ENCODE data around the gene SPAM1.
"Not testable (repeated sequence)": the region's sequence is repeated elsewhere in the genome, so short reads cannot be mapped to it uniquely, and the experiment has no call there.

The SPAM1 gene, protein sequence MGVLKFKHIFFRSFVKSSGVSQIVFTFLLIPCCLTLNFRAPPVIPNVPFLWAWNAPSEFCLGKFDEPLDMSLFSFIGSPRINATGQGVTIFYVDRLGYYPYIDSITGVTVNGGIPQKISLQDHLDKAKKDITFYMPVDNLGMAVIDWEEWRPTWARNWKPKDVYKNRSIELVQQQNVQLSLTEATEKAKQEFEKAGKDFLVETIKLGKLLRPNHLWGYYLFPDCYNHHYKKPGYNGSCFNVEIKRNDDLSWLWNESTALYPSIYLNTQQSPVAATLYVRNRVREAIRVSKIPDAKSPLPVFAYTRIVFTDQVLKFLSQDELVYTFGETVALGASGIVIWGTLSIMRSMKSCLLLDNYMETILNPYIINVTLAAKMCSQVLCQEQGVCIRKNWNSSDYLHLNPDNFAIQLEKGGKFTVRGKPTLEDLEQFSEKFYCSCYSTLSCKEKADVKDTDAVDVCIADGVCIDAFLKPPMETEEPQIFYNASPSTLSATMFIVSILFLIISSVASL

DNA sequence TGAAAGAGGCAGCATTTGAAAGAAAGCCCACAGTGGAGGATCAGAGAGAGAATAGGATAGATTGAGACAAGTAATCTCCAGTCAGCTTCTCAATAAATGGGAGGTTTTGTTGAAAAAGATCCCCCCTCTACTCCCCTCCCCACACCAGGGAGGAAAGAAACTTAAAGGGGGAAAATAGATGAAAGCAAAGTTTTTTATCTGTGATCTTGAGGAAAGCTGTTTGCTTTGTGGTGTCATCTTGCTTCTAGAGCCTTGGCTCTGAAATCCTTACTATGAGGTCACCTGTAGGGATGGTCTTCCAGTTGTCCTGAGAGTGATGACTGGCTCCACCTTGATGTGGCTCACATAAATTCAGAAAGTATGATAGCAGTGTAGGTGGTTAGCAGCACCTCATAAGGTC lies at the start of gene SPAM1:
Gene SPAM1 (plus strand): TSS at position 301 of the 400 bp plus-strand sequence. CDS start 28,330 bp downstream, outside the sequence.
- DNase-seq = no peak

DNA sequence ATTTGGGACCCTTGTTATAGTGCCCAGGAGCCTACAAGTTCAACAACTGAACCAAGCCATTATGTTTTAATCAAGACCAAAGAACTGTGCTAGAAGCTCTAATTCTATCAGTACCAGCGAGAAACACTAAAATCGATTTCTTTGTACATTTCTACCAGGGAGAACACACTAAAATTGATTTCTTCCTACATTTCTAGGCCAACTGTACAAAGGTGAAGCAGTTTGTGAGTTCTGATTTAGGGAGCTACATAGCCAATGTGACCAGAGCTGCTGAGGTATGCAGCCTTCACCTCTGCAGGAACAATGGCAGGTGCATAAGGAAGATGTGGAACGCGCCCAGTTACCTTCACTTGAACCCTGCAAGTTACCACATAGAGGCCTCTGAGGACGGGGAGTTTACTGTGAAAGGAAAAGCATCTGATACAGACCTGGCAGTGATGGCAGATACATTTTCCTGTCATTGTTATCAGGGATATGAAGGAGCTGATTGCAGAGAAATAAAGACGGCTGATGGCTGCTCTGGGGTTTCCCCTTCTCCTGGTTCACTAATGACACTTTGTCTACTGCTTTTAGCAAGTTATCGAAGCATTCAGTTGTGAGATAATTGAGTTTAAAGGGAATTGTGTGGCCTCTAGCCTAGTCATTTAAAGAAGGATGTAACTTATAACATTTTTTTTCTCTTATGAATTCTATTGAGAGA lies 48.3 kb upstream of the SPAM1 start:
- DNase-seq = no peak

DNA sequence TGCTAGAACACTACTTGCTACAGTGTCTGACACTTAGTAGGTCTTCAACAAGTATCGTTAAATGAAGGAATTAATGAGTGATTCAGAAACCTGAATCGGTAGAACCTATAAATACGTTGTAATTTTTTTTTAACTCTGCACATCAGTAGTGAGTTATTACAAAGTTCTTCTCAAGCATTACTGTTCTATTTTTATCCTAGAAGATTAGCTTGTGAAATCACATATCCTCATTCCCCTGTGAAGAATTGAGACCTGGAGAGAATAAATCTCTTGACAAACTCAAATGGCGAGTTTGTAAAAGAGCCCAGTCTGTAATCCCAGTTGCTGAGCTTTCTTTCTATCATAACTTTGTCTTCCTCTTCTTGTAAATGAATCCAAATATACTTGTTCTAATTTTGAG lies 45.4 kb upstream of the SPAM1 start:
- DNase-seq = no peak

DNA sequence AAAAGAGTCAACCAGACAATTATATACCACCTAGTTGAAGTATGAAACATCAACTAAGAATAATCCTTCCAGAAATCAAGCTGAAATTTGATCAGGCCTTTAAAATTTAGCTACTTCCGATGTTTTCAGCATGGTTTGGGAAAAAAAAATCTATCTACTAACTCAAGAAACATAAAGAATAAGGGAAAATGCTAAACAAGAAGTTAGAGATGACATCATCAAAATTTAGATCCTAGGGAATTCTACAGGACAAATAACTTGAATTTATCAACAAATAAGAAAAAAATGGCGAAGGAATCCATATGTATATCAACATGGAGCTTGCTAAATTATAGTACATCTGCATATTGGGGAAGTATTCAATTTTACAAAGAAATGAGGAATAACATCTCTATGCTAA lies 43.7 kb upstream of the SPAM1 start:
- no peak for DNase-seq

DNA sequence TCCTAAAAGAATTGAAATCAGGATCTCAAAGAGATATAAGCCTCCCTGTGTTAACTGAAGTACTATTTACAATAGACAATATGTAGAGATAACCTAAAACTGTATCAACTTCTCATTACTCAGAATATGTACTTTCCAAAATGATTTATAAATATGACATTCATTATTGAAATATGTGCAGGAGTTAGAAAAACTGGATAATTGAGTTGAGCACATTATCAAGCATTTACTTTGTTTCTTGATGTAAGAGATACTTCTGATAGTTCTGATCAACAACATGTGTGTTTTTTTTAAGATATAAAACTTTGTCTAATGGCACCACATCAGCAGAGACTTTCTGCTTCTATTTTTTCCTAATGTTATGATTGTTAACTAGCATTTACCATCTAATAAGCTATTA lies 41.9 kb upstream of the SPAM1 start:
- no peak for DNase-seq

DNA sequence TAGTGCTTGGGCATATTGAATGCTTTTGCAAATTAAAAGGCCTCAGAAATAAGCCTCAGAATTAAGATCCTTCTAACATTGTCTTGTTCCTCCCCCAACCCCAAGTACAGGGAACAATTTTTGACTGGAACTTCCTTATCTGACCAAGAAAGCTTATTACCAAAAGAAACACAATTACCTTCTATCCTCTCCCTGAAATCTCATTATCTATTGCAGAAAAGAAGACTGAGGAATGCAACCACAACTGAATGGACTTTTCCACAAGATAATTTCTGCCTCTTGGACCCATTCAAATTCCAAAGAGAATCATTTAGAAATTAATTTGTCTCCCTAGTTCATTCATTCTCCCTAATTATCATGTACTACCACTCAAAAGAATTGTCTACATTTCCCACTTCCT lies 36.8 kb upstream of the SPAM1 start:
- no peak for DNase-seq

DNA sequence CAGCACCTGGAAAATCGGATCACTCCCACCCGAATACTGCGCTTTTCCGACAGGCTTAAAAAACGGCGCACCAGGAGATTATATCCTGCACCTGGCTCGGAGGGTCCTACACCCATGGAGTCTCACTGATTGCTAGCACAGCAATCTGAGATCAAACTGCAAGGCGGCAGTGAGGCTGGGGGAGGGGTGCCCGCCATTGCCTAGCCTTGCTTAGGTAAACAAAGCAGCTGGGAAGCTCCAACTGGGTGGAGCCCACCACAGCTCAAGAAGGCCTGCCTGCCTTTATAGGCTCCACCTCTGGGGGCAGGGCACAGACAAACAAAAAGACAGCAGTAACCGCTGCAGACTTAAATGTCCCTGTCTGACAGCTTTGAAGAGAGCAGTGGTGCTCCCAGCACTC lies 30.3 kb upstream of the SPAM1 start:
- DNase-seq = not testable (repeated sequence)

DNA sequence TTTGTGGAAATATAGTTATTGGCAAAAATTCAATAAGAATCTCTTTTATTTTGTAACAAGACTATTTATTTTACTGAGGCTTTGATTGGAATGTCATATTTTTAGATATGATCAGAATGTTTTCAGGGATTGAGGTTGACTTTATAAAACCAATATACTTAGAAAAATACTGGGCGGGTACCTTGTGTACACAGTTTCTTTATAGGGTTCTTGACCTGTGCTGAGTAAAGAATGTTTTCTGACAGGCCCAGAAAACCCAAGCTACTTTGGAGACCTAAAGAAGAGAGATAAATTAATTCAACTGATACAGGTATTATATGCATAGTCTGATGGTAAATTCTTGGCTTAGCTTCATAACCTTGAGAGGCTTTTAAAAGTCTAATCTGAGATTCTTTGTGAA lies 23.9 kb upstream of the SPAM1 start:
- no peak for DNase-seq

DNA sequence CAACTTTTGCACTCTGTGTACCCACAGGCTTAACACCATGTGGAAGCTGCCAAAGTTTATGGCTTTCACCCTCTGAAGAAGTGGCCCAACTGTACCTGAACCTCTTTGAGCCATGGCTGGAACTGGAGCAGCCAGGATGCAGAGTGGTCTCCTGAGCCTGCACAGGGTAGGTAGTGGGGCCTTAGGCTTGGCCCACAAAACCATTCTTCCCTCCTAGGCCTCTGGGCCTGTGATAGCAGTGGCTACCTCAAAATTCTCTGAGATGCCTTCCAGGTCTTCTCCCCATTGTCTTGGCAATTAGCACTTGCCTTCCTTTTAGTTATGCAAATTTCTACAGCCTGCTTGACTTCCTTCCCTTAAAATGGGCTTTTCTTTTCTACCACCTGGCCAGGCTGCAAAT lies 19.3 kb upstream of the SPAM1 start:
- no peak for DNase-seq

DNA sequence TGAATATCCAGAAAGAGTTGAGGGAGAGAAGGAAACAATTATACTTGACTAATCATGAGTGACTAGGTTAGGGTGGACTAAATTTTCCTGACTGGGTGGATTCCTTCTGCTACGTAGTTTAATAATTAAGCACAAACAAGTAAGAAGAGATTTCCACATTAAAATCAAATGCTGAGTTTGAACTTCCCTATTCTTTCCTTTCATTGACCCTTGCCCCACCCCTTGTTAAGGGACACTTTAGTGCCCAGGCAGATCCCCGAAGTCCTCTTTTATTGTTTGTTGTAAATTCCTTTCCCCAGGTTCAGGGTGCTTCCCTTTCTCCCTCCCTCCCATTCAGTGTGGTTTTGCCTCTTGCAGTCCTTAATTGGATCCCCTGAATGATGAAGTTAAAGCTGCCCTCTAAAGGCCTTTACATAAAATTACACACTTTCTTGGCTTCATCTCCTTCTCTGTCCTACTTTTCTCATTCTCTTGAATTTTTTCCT lies 8.8 kb upstream of the SPAM1 start:
- no peak for DNase-seq

DNA sequence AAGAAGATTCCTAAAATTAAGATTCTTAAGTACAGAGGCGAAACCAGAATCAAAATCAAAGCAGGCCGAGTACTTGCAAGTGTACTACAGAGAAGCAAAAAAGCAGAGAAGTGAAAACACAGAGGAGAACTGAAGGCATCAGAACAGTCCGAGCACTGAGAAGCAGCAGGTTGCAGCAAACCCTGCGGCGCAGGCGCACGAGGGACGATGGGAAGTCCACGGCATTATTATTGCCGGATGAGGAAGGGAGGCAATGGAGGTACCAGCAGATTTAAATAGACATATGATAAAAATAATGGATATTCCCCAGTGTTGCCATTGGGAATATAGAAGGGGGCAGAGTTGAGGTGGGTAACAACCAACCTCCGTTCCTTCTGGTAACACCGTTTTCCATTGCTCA lies 7.2 kb upstream of the SPAM1 start:
- DNase-seq = no peak

DNA sequence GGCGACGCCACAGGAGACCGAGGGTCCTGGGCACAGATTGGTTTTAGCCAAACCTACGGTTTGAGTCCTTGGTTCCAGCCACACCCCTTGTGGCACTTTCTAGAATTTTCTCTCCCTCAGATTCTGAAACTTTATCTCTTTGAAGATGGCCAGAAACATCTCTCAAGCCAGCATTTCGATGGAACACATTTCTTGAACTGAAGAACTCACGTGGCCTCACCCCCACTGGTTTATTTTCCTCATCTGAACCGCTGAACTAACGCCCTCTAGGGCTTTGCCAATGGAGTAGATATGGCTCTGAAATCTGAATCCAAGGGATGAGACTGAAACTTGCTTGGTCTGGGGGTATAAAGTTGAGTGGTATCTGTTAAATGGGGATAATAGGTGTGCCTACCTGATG lies 6.7 kb upstream of the SPAM1 start:
- DNase-seq = no peak

DNA sequence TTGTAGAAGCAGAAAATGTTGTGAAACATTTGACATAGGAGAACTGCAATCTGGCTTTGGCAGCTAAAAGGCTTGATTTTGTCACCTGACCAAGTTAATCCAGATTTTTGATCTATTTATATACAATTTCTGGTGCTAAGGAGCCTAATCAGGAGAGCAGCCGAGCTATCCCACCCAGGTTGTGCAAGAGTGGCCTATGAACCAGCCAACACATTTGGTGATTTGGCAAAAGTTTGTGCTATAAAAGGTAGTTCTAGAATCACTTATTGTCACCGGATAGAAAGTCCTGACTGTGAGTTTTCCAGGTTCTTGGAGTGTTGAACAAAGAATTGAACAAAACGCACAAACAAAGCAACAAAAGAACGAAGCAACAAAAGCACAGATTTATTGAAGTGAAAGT lies 1.4 kb upstream of the SPAM1 start:
- DNase-seq = no peak

DNA sequence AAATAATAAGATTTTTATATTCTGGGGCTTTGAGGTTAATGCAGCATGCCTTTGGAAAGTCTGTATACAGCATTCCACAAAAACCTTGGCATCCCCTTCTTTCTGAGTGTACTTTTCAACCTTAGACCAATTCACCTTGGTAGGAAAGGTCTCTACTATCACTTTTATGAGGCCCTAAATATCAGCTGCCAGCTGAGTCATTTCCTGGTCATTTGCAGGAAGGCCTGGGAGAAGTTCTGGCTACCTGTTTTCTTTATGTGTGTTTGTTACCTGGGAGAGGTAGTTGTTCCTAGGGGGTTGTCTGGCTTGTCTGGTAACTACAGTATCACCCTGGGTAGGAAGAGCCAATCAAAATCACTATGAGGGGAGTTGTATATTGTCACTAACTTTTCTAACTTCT lies 4.1 kb downstream of the SPAM1 start:
- no peak for DNase-seq

DNA sequence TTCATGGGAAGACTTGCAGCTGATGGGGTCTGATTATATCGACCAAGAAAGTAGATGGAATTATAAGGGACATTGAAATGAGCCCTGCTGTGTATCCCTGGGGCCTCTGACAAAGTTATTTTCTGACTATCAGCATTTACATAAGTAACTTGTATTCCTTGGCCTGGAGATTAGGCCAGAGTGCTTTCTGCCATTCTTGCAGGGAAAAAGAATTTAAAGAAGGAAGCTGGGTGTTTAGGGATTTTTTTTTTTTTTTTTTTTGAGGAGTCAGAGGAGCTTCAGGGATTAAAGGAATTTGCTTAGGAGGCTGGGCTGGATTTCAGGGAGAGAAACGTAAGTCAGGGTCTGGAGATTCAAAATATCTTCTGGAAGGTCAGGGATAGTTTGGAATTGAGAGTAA lies 4.6 kb downstream of the SPAM1 start:
- DNase-seq = no peak

DNA sequence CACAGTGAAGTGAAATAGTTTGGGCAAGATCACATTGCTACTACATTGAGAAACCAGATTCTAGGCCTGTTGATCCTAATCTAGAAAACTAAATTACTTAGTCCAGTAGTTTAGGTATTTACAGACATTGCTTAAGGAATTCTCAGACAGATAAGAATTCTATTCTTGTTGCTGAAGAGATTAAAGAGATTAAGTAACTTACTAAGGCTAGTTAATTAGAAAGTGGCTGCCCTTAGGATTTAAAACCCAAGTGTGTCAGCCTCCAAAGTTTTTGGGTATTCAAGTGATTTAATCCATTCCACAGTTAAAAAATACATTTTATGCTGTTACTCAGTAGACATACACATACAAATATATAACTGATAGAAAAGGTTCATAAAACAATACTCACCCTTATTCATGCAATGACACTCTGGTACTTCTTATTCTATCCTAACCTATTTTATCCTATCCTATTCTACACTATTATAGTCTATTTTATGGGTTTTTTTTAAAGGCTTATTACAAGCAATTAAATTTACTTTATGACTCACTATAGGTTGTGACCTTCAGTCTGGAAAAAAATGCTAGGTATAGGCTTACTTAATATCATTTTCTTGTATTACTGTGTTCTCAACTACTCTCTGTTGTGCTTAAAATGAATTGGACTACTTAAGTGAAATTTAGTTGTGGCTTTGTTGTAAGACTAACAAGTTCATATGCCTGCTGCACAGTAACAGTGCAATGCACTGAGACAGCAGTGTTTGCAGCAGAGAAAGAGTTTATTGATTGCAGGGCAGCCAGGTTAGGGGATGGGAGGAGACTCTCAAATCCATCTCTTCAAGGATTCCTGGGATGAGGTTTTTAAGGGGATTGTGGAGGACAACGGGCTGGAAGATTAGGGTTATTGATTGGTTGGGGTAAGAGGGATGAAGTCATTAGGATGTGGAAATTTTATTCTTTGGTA lies 10.7 kb downstream of the SPAM1 start:
- no peak for DNase-seq

DNA sequence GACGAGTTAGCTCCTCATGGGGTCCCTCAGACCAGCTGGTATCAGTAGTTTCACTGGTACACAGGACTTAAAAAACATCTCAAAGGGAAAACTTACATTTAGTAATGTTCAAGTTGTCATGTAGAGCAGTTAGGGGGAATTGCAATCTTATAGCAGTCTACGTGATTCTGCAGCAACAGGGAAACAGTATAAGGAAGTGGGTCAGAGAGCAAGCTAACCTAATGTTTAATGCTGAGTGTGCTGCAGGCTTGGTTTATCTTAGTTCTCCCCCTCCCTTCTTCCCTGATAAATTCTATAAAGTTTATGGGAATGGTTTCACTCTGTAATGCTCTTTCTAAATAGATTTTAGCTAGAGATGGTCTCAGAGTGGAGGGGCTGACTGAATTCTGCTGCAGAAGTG lies 11.3 kb downstream of the SPAM1 start:
- no peak for DNase-seq

DNA sequence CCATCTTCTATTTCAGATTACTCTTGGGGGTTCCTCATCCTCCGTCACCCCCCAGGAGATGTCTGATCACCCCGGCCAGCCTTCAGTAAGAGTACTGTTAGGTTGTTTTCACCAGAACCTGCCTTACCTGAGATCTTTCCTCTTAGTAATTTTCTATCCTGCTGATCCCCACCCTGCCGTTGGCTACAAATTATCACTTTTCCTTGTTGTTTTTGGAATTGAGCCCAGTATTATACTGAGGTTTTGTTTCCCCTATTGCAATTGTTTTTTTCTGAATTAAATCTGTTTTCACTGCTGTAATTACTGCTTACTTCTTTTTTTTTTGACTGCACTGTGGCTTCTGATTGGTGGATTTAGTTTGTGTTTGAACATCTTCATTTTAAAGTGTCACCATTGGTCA lies 14.7 kb downstream of the SPAM1 start:
- no peak for DNase-seq

DNA sequence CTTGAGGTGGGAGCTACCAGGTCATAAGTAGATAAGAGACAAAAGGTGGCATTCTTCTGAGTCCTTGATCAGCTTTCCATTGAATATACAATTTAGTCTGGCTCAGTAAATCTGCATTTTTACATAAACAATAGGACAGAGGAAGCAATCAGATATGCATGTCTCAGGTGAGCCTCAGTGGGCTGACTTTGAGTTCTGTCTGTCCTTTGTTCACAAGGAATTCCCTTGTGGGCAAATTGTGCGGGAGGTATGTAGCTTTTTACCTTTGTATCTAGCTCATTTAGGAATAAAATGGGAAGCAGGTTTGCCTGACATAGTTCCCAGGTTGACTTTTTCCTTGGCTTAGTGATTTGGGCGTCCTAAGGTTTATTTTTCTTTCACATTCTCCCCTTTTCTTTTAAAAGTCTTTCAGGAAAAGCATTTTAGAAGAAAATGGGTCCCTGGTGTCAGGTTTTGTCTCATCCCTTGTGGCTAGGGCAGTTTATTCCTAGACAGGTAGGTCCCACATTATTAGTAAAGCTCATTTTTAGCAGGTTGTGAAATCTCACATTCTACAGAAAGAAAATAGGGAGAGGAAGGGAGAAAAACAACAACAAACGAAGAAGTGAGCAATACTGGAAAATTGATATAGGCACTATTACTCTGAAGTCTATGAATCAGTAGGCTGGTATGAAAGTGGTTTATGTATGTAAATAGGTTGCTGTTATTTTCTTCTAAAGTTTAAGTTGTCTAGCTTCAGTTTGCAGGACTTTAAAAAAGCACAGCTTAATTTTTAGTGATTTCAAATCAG lies 16.5 kb downstream of the SPAM1 start:
- no peak for DNase-seq

DNA sequence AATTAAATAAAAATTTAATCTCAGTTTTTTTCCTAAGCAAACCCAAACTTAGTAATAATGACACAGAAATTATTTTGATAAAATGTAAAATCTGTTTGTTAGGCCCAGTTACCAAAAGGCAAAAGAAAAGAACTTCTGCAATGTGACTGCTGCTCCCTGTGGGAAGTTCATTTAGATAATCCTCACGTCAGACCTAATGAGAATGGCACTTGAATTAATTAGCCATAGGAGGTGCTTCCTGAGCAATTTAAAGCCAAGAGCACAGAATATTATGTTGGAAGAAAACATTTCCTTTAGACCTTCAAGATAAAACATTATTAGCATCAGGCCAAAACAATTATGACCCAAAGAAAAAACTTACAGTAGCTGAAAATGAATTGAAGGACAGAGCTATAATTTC lies 19.4 kb downstream of the SPAM1 start:
- DNase-seq = no peak

DNA sequence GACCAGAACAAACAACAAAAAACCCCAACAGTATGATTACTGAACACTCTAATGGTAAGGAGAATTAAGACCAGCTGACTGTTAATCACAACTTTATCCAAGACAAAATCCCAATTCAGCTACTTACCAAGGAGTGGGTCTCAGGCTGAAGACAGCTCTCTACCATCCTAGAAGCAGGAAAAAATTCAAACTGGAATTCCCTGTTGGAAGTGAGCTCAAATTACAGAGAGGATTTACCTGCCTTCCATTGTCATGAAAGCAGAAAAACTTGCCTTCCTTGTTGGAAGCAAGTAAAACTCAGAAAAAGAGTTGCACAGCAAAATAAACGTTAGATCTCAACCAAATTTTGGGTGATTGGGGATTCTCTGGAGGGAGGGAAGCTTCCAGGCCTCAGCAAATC lies 20.9 kb downstream of the SPAM1 start:
- DNase-seq = no peak

DNA sequence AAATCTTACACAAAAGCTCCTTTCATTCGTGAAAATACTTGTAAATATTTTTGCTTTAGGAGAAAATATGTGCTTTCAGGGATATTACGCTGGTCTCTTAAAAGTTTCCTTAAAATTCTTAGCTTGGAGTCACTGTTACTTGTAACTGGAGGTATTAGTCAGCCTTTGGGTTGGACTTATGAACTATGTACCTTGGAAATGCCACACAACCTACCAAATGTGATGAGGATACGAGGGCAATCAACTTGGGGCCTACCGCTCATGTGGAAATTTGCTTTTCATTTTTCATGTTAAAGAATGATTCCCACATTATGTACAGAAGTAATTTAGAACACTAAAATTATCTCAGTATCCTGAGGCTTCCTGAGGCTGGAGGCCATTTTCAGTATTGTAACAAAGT lies 23.1 kb downstream of the SPAM1 start:
- DNase-seq = no peak
